ENCODE measurements around the gene BCL6B.

The BCL6B gene

DNA sequence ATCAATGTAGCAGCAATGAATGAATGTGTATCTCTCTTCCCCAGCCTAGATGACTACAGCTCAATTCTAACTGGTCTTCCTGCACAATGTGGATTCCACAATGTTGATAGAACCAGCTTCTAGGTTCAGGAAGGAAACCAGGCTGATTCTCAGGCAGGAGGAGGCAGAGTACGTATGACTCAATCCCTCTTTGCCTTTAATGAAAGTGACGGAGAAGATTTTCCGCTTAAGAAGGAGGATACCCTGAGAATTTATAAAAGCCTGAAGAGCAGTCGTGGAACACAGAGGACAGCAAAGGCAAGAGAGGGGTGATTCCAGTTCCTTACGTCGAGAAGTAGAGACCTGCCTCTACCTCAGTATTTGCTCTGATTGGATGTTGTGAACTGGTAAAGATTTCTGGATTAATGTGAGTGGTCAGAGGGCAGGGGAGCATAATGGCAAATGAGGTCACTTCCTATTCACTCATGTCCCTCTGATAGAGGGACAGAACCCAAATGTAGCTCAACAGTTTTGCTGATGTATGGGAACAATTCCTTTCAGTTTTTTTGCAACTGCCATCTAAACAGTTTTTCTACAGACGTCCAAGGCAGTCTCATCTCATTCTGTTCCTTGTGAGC, 36.1 kb downstream of the BCL6B start:
- no peak for DNase-seq (ENCODE audit: low read depth in 2 of 2)

DNA sequence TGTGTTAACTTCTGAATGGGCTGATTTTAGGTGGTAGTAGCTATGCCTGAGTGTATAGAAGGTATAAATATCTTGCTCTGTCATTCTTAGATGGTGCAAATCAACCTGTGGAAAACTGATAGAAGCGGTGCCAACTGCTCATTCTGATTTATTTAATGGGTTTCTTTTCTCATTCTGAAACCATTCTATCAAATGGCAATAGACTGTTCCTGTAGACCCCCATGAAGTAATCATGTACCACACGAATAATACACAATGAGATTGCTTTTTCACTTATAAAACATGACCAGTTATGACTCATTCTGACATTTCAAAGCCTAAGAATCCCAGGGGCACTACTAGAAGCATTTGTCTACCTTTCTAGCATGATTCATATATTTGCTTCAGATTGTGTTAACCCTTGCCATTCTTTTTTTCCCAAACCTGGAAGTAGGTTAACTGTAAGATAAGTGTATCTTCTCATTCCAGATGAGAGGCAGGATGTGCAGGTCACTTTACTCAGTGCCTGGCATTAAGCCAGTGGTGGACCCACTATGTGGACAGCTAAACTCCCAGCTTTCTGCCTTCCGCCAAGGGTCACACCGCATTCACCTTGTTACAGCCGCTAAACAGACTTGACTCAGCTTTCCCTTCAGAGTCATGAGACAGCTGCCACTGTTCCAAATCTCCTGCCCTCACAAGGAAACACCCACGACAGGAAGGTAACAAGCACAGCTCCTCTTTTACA, 37.5 kb downstream of the BCL6B start:
- DNase-seq (ENCODE audit: low read depth in 2 of 2): no peak

DNA sequence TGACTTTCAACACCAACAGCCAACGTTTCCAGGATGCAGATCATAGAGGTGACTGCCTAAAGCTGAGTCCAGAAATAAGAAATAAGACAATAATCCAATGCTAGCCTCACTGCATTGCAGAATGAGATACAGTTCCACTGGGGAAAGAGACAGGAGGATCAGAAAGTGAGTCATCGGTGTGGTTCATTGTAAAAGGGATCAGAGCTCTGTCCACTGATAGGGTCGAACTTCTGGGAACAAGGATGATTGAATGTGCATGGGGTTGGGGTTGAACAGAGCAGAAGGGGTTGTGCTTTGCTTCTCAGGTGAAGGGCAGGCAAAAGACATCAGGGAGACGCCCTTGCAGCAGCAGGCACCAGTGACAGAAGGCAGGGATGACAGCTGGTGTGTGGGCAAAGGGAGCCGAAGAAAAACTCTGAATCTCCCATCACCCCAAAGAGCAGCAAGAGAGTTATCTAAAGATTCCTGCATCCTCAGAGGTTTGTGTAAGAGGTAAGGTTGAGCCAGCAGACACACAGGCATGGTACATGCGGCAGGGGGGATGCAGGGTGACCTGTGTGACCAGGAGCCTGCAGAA, 40.8 kb downstream of the BCL6B start:
- no peak for DNase-seq (ENCODE audit: low read depth in 2 of 2)

- no peak for DNase-seq (ENCODE audit: low read depth in 2 of 2)
Observed at GRCh38 chr17:7064261-7064660, 41.4 kb downstream of the BCL6B start.

- no peak for DNase-seq (ENCODE audit: low read depth in 2 of 2)
Observed at GRCh38 chr17:7067198-7067597, 44.3 kb downstream of the BCL6B start.

GRCh38 chr17:7068268-7068667, 45.4 kb downstream of the BCL6B start:
- no peak for DNase-seq (ENCODE audit: low read depth in 2 of 2)

DNA sequence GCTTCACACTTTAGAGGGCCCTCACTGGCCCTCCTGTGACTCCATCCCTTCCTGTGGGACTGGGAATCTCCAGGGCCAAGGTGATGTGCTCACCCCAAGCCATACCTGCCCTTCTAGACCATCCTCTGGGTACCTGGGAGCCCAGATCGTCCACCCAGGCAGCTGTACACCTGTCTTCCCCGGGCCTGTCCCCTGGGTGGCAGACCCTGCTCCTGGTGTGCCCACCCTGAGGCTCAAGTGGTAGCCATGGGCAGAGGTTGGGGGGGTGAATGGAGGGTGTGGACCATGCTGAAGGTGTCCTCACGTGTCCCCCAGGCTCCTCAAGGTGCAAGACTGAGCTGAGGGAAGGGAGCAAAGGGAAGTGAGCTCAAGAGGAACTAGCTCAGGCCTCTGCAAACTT, 47.9 kb downstream of the BCL6B start:
- no peak for DNase-seq (ENCODE audit: low read depth in 2 of 2)

GRCh38 chr17:7072406-7072805, 49.6 kb downstream of the BCL6B start:
- no peak for DNase-seq (ENCODE audit: low read depth in 2 of 2)

GRCh38 chr17:7074931-7075330, 52.1 kb downstream of the BCL6B start:
- no peak for DNase-seq (ENCODE audit: low read depth in 2 of 2)

DNA sequence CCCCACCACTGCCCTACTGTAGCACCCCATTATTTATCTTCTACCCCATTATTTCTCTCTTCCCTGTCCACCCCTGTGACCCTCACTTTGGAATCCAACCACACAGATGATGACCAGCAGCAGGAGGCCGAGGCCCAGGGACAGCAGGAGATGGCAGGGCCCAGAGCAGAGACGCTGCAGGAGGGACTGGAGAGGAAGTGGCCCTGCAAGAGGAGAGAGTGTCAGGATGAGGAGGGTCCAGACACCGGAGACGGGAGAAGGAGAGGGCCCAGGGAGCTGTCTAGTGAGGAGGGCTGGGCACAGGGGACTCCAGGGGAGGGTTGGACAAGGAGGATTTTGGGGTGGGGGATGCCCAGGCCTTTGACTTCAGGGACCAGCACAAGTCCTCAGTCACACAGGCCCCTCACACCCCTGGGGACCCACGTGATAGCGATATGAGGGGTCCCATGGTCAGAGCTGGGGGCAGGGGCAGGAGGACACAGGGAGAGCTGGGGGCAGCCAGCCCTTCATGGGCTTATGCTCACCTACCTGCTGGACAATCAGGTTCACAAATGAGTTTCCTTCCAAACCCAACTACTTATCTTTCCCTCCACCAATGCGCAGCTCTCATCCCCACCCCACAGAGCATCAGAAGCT, 55.2 kb downstream of the BCL6B start:
- DNase-seq (ENCODE audit: low read depth in 2 of 2): no peak

GRCh38 chr17:7078711-7079110, 55.9 kb downstream of the BCL6B start:
- DNase-seq (ENCODE audit: low read depth in 2 of 2): no peak
